ENCODE results near the gene FAM98B. TPM values are rescaled to one million over a fixed set of nuclear protein-coding genes. Genes with fewer than 3 reads are reported as not detected.
A peak's percentile ranks its signal among the peaks of the same experiment; 100 is the strongest.
"Not testable (repeated sequence)": the region's sequence is repeated elsewhere in the genome, so short reads cannot be mapped to it uniquely, and the experiment has no call there.

FAM98B gene
- total RNA-seq (2014; rRNA removed; shearing (Covaris generic)) = 22.4 and 27.2 TPM in 2 replicates

DNA sequence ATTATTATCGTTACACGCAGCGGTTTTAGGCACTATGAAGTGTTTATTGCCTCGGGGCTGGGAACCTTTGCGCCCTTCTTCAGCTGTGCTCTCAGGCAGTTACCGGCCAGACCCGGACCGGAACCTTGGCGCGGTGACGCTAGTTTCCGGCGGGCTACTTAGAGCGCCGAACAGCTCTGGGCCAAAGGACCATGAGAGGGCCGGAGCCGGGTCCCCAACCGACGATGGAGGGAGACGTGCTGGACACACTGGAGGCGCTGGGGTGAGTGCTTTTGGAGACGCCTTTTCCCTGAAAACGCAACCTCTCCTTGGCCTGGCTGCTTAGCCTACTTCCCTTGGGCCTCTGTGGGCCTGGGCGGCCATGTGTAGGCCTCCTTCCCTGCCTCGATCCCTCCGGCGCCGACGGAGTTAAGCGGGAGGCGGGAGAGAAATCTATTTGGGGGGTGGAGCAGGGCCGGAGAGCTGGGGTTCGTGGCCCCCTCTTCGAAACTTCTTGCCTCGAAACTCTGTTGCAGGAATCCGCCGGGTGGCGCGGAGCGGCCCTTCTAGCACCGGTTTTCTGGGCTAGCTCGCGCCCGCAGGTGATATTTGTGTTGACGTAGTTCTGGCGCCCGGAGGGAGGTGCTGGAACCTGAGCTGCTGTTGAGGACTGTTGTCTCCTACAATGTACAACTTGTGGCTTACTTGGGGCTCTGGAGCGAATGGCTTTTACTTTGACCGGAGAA is at the start of gene FAM98B:
Gene FAM98B (plus strand): TSS at position 157 of the 725 bp plus-strand sequence. CDS start 35 bp downstream, at position 192.
- H3K4me1 ChIP-seq = no peaks in the 10 kb centered on the region

GRCh38 chr15:38406436-38406835 is 47.5 kb upstream of the FAM98B start:
- no peak overlapping the region for H3K4me3 ChIP-seq
- no peaks in the 10 kb centered on the region for H3K27me3 ChIP-seq
- no peaks in the 10 kb centered on the region for H3K4me1 ChIP-seq
- DNase-seq = no peak
- H3K36me3 ChIP-seq = no peaks in the 10 kb centered on the region
- no peak overlapping the region for H3K27ac ChIP-seq
- H3K9me3 ChIP-seq (replicated peaks) = no peaks in the 10 kb centered on the region

More for the DNA sequence above, at the start of gene FAM98B:
- no peaks in the 10 kb centered on the region for H3K27me3 ChIP-seq
- peak within 1 kb of the TSS; percentile 95 for H3K4me3 ChIP-seq
- peak; percentile 86 to 94 for DNase-seq
- H3K9me3 ChIP-seq (replicated peaks) = no peaks in the 10 kb centered on the region
- peak within 1 kb of the TSS; percentile 84 for H3K27ac ChIP-seq
- no peaks in the 10 kb centered on the region for H3K36me3 ChIP-seq

GRCh38 chr15:38408576-38408975 is 45.4 kb upstream of the FAM98B start:
- no peaks in the 10 kb centered on the region for H3K36me3 ChIP-seq
- no peak overlapping the region for H3K4me3 ChIP-seq
- DNase-seq = no peak
- H3K4me1 ChIP-seq = no peaks in the 10 kb centered on the region
- H3K9me3 ChIP-seq (replicated peaks) = no peaks in the 10 kb centered on the region
- no peak overlapping the region for H3K27ac ChIP-seq
- H3K27me3 ChIP-seq = no peaks in the 10 kb centered on the region; the same call in 1 of the 2 replicates

DNA sequence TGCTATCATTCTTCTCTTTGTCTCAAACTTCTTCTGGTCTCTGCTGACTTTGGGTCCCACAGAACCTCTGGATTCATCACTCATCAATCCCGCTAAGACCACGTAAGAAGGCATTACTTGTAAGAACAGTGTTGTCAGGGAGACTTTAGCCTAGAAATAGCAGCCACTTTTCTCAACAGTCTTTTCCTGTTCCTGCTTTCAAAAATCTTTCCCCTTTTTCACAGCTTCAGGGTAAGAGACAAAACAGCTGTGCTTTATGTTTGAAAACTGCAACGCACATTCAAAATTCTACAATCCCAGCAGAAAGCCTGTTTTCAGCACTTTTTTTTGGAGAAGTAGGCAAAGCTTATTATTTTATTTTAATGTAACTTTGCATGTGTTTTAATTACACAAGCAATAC is 42.0 kb upstream of the FAM98B start:
- Histone ChIP-seq H3K36me3 (no peaks in the 10 kb centered on the region), H3K27ac (no peak overlapping the region), H3K4me1 (no peaks in the 10 kb centered on the region), H3K4me3 (no peak overlapping the region), H3K9me3 (replicated peaks) (no peaks in the 10 kb centered on the region), H3K27me3 (no peaks in the 10 kb centered on the region; the same call in 1 of the 2 replicates)
- DNase-seq = no peak

DNA sequence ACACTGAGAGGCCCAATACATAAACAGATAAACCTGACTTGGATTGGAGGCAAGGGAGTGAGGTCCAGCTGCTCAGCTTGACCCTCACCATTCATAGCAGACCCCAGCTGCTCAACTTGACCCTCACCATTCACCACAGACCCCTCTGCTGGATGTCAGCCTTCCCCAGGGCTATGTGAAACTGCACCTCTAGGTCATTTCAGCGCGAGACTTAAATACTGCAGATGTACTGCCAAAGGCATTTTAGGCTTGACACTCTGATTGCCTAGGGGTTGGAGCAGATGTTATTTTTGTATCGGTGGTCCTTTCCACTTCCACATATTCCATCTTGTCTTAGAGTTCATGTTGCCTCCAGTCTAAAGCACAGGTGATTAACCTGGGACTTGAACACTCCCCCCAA is 41.5 kb upstream of the FAM98B start:
- Histone ChIP-seq H3K4me1 (no peaks in the 10 kb centered on the region), H3K27ac (no peak overlapping the region), H3K9me3 (replicated peaks) (no peaks in the 10 kb centered on the region), H3K27me3 (no peaks in the 10 kb centered on the region; the same call in 1 of the 2 replicates), H3K36me3 (no peaks in the 10 kb centered on the region), H3K4me3 (no peak overlapping the region)
- DNase-seq = no peak

DNA sequence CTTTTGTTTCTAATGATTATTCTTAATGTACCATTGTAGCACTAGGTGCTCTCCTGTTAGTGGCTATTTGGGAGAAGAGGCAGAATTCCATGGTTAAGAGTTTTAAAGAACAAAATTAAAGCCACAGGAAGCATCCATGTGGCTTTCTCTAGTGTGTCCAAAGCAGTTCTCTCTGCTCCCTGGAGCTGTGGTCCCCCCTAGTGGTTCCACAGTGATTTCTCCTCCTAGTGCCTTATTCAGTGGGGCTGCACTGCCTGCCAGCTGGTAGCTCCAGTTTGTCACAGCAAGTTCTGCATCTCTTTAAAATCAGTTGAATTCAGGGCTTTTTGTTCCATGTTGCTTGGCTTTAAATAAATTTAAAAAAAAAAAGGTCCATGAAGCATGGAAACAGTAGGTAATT is 39.6 kb upstream of the FAM98B start:
- Histone ChIP-seq H3K9me3 (replicated peaks) (no peaks in the 10 kb centered on the region), H3K4me1 (no peaks in the 10 kb centered on the region), H3K27ac (no peak overlapping the region), H3K36me3 (no peaks in the 10 kb centered on the region), H3K27me3 (no peaks in the 10 kb centered on the region; the same call in 1 of the 2 replicates), H3K4me3 (no peak overlapping the region)
- DNase-seq = peak; percentile 40 to 70

- Histone ChIP-seq H3K4me3 (no peak overlapping the region), H3K36me3 (no peaks in the 10 kb centered on the region), H3K27me3 (no peaks in the 10 kb centered on the region; the same call in 1 of the 2 replicates), H3K9me3 (replicated peaks) (no peaks in the 10 kb centered on the region), H3K4me1 (no peaks in the 10 kb centered on the region), H3K27ac (no peak overlapping the region)
- DNase-seq = no peak
Observed at GRCh38 chr15:38421069-38421690, 32.7 kb upstream of the FAM98B start.

- Histone ChIP-seq H3K27me3 (no peaks in the 10 kb centered on the region; the same call in 1 of the 2 replicates), H3K9me3 (replicated peaks) (no peaks in the 10 kb centered on the region), H3K36me3 (no peaks in the 10 kb centered on the region), H3K4me3 (no peak overlapping the region), H3K4me1 (no peaks in the 10 kb centered on the region), H3K27ac (no peak overlapping the region)
- no peak for DNase-seq
Observed at GRCh38 chr15:38424101-38424552, 29.8 kb upstream of the FAM98B start.

DNA sequence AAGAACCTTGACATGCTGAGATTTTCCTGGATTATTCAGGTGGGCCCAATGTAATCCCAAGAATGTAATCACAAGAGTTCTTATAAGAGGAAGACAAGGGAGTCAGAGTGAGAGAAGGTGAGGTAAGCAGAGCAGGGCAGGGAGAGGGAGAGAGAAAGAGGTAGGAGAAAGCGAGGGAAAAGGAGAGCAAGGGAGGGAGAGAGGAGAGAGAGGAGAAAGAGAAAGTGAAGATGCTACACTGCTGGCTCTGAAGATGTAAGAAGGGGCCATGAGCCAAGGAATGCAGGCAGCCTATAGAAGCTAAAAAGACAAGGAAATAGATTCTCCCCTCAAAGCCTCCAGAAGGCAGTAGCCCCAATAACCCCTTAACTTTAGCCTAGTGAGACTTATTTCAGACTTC is 28.7 kb upstream of the FAM98B start:
- Histone ChIP-seq H3K9me3 (replicated peaks) (no peaks in the 10 kb centered on the region), H3K4me1 (no peaks in the 10 kb centered on the region), H3K27me3 (no peaks in the 10 kb centered on the region; the same call in 1 of the 2 replicates), H3K36me3 (no peaks in the 10 kb centered on the region), H3K27ac (no peak overlapping the region), H3K4me3 (no peak overlapping the region)
- no peak for DNase-seq

- Histone ChIP-seq H3K4me3 (no peak overlapping the region), H3K27me3 (no peaks in the 10 kb centered on the region), H3K9me3 (replicated peaks) (no peaks in the 10 kb centered on the region), H3K36me3 (no peaks in the 10 kb centered on the region), H3K4me1 (no peaks in the 10 kb centered on the region), H3K27ac (no peak overlapping the region)
- no peak for DNase-seq
Observed at GRCh38 chr15:38427380-38427779, 26.5 kb upstream of the FAM98B start.

- H3K9me3 ChIP-seq (replicated peaks) = no peaks in the 10 kb centered on the region
- no peaks in the 10 kb centered on the region for H3K4me1 ChIP-seq
- H3K4me3 ChIP-seq = no peak overlapping the region
- no peak overlapping the region for H3K27ac ChIP-seq
- H3K27me3 ChIP-seq = no peaks in the 10 kb centered on the region
- DNase-seq = no peak
- no peaks in the 10 kb centered on the region for H3K36me3 ChIP-seq
Observed at GRCh38 chr15:38430106-38430760, 23.7 kb upstream of the FAM98B start.

GRCh38 chr15:38436993-38437392 is 16.9 kb upstream of the FAM98B start:
- Histone ChIP-seq H3K36me3 (no peaks in the 10 kb centered on the region), H3K4me3 (no peak overlapping the region), H3K27me3 (no peaks in the 10 kb centered on the region), H3K4me1 (no peaks in the 10 kb centered on the region), H3K27ac (no peak overlapping the region), H3K9me3 (replicated peaks) (no peaks in the 10 kb centered on the region)
- DNase-seq = no peak

GRCh38 chr15:38437603-38438002 is 16.3 kb upstream of the FAM98B start:
- H3K9me3 ChIP-seq (replicated peaks); H3K27me3 ChIP-seq; DNase-seq; H3K4me3 ChIP-seq; H3K27ac ChIP-seq; H3K4me1 ChIP-seq; H3K36me3 ChIP-seq: not testable (repeated sequence)

DNA sequence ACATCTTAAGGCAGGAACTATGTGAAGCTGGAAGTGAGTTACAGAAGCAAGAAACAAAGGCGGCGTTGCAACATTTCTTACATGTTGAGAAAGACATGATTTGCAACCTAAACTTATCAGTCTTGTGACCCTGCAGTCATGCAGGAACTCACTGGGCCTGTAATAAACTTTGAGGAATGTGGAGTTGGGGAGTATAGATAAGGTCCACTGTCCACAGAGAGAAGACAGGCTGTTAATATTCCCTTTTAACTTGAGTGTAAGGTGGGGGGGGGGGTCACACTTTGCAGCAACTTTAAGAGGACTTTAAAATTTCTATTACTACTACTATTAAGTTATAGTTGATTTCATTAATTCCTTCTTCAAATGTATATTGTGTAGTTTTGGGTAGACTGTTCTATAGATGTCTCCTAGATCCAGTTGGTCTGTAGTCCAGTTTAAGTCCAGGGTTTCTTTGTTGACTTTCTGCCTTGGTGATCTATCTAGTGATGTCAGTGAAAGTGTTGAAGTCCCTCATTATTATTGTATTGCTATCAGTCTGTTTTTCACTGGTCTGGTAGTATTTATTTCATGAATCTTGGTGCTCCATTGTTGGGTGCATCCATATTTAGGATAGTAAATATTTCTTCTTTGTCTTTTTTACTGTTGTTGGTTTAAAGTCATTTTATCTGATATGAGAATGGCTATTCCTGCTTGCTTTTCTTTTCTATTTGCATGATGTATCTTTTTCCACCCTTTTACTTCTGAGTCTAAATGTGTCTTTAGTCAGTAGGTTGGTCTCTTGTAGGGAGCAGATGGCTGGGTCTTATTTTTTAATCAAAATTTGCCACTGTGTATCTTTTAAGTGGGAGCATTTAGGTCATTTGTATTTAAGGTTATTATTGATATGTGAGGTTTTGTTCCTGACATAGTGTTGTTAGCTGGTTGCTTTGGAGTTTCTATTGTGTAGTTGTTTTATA is 15.6 kb upstream of the FAM98B start:
- Histone ChIP-seq H3K27ac (no peak overlapping the region), H3K9me3 (replicated peaks) (no peaks in the 10 kb centered on the region), H3K4me3 (no peak overlapping the region), H3K36me3 (no peaks in the 10 kb centered on the region), H3K27me3 (no peaks in the 10 kb centered on the region), H3K4me1 (no peaks in the 10 kb centered on the region)
- no peak for DNase-seq

All from SJCRH30 (cell line).